Medulla oblongata (tissue), 1 donor: ENCODE data around the gene ANKS1B.

Experiments
- DNase-seq: peaks from one replicate; pipeline ENCODE4 v3.0.0-alpha.2; 2015; ENCODE audit errors: extremely low spot score

Gene ANKS1B

DNA sequence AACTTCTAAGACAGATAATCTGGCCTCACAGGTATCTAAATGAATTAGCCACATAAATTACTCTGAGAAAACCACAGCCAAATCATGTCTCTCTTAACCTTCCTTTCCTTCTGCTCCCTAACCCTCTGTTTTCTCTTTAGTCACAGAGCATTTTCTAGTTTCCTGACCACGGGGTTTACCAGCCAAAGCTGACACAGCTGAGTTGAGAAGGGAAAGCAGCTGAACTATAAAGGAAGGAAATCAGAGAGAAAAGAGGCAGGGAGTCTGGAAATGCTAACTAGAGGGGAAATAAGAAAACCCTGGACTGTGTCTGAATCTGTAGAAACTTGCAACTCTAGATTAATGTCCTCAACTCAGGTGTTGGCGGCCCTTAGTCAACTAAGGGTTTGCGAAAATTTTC is 24.4 kb downstream of the ANKS1B start:
- no peak for DNase-seq

DNA sequence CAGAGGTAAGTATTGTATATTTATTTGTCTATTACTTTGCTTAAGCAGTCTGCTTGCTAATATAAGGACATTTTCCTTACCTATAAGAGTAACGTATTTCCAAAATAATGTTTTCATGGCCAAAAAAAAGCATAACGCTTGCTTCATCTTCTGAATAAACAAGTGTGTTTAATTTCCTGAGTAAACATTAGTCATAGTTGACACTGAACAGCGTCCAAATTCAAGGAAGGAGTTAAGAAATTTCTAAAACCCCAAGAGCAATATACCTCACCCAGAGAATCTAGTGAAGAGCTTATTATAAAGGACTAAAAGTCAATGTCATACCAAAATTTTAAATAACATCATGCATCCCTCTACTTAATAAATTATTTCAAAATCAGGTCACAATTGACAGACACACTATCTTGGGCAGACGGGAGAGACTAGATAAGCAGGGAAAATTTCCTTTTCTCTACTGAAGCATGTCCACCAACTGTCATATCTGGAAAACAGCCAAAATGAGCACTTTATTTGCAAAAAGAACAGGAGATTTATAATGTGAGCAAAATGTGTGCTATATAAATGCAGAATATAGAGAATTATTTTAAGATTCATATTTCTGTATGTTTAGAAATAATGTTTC is 25.1 kb downstream of the ANKS1B start:
- no peak for DNase-seq

DNA sequence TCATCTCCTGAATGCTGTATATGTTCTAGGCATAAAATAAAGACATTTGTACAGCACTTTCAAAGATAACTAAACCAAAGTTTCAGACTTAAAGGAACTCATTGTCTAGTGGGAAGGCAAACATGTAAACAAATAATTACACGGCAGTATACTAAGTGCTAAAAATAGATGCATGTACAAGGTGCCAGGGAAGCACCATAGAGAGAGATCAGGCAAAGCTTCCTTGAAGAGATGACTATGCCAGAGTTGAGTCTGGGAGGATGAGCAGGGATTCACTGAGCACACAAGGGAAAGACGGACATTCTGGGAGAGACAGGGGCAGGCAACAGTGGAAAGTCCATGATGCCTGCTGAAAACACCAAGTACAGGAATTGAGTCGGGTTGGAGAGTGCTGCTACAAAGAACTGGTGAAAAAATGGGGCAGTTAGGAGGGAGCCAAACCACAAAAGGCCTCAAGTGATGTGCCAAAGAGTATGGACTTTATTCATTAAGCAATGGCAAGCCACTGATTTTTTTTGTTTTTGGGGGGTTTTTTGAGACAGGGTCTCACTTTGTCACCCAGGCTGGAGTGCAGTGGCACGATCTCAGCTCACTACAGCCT is 26.8 kb downstream of the ANKS1B start:
- DNase-seq, result no peak

DNA sequence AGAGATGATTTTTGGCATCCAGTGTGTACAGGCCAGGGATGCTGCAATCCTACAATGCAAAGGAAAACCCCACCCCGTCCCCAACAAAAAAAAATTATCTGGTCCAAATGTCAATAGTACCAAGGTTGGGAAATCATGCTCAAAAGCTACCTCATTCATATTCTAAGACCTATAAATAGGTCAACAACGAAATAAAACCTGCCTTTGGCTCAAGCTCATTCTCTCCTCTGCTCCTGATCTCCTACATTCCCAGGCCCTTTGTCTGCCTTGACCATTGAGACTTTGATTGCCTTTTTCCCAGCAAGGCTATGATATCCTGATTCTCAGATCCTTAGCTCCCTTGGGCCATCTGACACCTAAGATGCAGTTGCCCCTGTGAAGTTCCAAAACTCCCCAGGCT is 30.0 kb downstream of the ANKS1B start:
- no peak for DNase-seq

DNA sequence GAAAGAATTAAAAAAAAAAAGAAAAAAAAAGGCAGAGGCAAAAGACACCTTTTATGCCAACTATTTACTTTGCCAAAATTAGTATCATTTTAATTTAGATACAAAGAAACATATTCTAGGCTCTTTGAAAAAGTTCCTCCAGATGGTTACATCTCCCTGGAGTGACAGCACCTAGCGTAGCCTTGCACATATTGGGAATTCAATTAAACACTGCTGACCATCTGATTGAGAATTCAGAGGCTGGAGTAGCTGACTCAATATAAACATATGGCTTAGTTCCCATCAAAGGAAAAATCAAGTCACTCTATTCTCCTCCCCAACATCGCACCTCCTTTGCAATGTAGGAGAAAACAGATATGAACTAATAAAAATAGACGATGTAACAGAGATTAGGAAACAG is 36.4 kb downstream of the ANKS1B start:
- DNase-seq, result no peak

DNA sequence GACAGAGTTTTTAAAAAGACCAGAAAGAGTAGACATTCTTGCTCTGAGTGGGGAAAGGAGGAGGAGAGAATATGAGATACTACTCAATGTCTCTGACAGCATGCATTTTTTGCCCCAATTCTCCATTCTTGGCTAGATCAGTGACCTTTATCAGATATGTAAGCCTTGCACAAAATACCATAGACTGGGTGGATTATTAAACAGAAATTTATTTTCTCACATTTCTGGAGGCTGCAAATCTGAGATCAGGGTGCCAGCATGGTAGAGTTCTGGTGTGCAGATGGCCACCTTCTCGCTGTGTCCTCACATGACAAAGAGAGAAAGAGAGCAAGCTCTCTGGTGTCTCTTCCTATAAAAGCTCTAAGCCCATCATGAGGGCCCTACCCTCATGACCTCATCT is 38.6 kb downstream of the ANKS1B start:
- no peak for DNase-seq

DNA sequence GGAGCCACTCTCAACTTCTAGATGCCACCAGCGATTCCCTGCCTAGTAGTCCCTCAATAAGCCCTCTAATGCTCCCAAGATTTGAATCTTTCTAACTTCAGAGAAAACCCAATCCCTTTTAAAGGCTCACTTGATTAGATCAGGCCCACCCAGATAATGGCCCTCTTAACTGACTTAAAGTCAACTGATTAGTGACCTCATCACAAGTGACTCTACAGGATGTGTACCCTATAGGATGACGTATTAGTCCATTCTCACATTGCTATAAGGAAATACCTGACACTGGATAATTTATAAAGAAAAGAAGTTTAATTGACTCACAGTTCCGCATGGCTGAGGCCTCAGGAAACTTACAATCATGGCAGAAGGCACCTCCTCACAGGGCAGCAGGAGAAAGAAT is 49.1 kb downstream of the ANKS1B start:
- no peak for DNase-seq

GRCh38 chr12:99926511-99927169 is 58.1 kb downstream of the ANKS1B start:
- DNase-seq, result no peak

- no peak for DNase-seq
Measured at GRCh38 chr12:99920353-99920960, 64.3 kb downstream of the ANKS1B start.

DNA sequence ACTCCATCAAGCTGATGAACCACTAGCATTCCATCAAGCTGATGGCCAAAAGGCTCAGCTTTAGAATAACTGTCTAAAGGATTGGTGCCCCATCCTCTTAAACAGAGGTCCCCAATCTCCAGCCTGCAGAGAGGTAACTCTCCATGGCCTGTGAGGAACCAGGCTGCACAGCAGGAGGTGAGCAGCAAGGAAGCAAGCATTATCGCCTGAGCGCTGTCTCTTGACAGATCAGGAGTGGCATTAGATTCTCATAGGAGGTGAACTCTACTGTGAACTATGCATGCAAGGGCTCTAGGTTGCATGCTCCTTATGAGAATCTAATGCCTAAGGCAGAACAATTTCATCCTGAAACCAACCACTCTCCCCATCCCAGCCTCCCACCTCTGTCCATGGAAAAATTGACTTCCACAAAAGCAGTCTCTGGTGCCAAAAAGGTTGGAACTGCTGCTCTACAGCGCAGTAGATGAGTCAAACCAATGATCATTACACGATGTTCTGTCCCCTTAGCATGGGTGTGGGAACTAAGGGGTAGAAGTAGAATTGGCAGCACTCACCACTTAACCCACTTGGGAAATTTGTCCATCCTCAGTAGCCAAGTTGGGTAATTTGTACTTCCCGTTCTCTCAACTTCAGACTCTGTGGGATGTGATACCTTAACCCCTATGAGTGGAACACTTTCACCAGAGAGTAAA is 66.9 kb downstream of the ANKS1B start:
- DNase-seq, result no peak

GRCh38 chr12:99916555-99916954 is 68.2 kb downstream of the ANKS1B start:
- DNase-seq, result no peak

GRCh38 chr12:99915251-99916082 is 69.3 kb downstream of the ANKS1B start:
- DNase-seq, result no peak

GRCh38 chr12:99914206-99914605 is 70.5 kb downstream of the ANKS1B start:
- no peak for DNase-seq

- no peak for DNase-seq
Measured at GRCh38 chr12:99911967-99912366, 72.8 kb downstream of the ANKS1B start.

- DNase-seq, result peak; percentile 23
Measured at GRCh38 chr12:99911081-99911480, 73.7 kb downstream of the ANKS1B start.

DNA sequence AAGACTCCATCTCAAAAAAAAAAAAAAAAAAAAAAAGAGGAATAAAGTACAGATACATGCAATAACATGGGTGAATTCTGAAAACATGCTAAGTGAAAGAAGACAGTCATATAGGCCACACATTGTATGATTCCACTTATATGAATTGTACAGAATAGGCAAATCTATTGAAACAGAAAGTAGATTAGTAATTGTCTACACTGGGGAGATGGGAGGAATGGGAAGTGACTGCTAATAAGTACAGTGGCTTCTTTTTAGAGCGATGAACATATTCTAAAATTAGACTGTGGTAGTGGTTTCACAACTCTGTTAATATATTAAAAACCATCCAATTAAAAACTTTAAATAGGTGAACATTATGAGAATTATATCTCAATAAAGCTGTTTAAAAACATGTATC is 74.4 kb downstream of the ANKS1B start:
- no peak for DNase-seq

DNA sequence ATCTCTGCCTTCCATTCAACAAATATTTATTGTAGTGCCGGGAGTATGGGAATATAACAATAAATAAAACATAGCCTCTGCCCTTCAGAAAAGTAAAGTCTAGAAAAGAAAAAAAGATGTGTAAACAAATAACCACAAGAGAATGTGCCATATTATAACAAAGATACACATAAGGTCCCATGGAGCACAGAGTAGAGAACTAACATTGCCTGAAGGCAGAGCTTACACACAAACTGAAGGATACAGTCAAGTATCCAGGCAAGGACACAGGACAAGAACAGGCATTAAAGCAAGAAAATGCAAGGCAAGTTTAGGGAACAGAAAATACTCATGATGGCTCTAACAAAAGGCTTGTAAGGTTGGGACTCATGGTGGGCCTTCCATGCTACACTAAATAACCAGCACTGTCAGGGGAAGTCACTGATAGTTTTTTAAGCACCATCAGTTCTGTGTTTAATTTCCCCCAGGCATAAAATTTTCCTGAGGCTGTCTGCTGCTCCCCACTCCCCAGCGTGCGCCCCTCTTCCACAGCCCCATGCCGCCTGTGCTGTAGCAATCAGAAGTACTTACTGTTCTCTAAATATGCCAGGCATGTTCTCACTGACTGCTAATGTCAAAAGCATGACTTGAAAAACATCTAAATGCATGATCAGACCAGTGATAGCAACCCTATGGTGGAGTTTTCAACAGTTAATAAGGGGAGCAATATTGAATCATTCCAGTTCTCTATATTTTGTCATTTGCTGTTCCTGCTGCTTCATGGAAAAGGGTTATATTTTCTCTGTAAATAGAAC is 77.8 kb downstream of the ANKS1B start:
- no peak for DNase-seq

GRCh38 chr12:99901181-99901580 is 83.6 kb downstream of the ANKS1B start:
- no peak for DNase-seq

- no peak for DNase-seq
Measured at GRCh38 chr12:99898645-99899044, 86.1 kb downstream of the ANKS1B start.

DNA sequence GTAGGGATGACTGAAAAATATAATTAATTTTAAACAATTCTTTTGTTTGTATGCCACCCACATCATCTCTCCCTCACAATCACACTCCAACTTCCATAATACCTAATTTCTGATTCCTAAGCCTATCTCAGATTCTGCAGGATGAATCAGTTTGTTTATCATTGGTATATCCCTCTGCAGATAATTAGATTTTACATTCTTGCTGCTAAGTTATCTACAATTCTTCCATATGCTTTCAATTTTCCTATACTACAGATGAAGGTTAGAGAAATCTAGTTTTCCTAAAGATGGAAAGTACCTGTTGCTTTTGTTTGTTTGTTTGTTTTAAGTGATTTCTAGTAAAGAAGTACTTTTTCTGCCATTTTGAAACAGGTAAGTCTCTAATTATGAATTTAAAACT is 105.3 kb downstream of the ANKS1B start:
- DNase-seq, result no peak

DNA sequence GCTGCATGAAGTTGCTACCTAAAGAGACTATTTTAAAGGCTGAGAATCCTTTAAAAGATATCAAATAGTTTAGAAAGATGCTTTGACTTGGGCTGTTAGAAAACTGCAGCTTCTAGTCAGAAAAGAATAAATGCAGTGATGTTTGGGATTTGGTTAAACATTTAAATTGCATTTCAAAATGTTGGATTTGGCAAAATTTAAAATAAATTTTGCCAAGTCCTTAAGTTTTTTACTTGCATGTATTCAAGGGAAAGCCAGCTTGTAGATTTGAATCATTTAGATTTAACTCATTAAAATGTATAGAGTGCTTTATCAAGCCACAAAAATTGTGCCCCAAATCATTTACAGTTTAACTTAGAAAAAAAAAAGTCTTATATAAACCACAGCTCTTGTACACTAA is 109.7 kb downstream of the ANKS1B start:
- no peak for DNase-seq
